GM12873 (cell line): ENCODE data around the gene RCC2.

ENCODE experiments used
- CTCF ChIP-seq: IDR thresholded peaks from 2 replicates; pipeline ENCODE4 v1.5.1; 2012; ENCODE audit warnings: low read depth, mild to moderate bottlenecking, moderate library complexity, low read length, control low read depth; ENCODE audit not compliant: insufficient read depth; ENCODE audit errors: missing control alignments

RCC2 gene

GRCh38 chr1:17440074-17440826 lies 773 bp upstream of the RCC2 start:
- TF ChIP-seq CTCF, result no peak

DNA sequence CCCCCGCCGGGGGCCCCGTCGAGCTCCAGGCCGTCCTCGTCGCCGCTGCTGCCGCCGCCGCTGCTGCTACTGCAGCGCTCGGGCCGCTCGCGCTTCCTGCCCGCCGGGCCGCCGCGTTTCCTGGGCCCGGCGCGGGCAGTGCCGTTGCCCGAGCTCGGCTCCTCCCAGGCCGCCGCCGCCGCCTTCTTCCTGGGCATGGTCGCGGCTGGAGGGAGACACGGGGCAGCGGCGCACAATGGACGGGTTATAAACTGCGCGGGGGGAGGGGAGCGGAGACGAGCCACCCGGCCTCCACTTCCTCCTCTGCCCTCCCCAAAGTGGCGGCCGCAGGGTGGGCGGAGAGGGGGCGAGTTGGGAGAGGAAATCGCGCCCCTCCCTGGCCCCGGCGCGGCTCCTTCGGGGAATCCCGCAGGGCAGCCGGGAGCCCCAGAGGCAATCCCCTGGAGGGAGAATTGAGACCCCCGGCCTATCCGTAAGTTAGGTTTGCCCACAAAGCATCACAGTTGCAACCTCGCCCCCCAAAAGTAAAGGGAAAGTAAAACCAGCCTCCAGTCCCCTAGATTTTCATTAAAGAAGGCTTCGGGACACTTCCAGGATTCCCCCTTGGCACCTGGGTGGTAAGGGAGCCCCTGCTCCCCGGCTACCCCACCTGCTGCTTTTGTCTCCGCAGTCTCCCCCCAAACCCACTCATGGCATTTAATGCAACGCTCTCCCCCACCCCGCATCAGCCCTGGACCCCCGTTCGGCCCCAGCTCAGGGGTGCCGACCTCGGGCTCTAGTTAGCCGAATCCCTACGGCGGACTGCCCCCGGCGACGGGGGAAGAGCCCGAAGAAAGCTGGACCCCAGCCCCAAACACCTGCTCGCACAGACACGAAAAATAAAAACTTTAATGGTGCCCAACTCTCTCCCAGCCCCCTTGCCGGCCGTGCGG lies 893 bp downstream of the RCC2 start:
- no peak for TF ChIP-seq CTCF

GRCh38 chr1:17437580-17438317 lies 1.7 kb downstream of the RCC2 start:
- TF ChIP-seq CTCF, result no peak

GRCh38 chr1:17437260-17437579 lies 2.3 kb downstream of the RCC2 start:
- TF ChIP-seq CTCF, result no peak

- no peak for TF ChIP-seq CTCF
Observed at GRCh38 chr1:17436380-17437174, 2.9 kb downstream of the RCC2 start.

DNA sequence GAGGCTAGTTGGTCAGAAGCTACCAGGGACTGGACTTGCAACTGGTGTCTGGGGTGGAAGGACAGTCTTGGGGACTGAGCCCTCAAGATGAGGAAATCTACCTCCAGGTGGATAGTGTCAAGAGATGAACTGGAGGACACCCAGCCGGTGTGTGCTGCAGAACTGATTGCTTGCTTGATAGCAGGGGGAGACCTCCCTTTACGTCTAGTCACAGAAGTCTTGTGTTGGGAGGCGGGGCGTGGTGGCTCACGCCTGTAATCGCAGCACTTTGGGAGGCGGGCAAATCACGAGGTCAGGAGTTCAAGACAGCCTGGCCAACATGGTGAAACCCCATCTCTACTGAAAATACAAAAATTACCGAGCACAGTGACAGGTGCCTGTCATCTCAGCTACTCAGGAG lies 4.9 kb downstream of the RCC2 start:
- TF ChIP-seq CTCF, result no peak

GRCh38 chr1:17434016-17434415 lies 5.5 kb downstream of the RCC2 start:
- no peak for TF ChIP-seq CTCF
